Skeletal muscle tissue (tissue), 4 donors: Measurements from ENCODE around the gene DIS3. TPM values are rescaled to one million over a fixed set of nuclear protein-coding genes. Genes with fewer than 3 reads are reported as not detected.
"Not testable (repeated sequence)": the region's sequence is repeated elsewhere in the genome, so short reads cannot be mapped to it uniquely, and the experiment has no call there.

Experiments used
- H3K27ac ChIP-seq: one replicate; pipeline ENCODE4 v1.7.0; 2013; ENCODE audit warnings: mild to moderate bottlenecking, low read depth, low read length, inconsistent platforms
- H3K27me3 ChIP-seq, 3 donors: one replicate each; pipeline ENCODE4 v1.7.0; 2013; ENCODE audit warnings: low read length in 3 of 3; ENCODE audit not compliant: control insufficient read depth in 3 of 3, insufficient read depth in 3 of 3
- H3K36me3 ChIP-seq, 3 donors: one replicate each; pipeline ENCODE4 v1.7.0; 2013; ENCODE audit warnings: low read length in 3 of 3; ENCODE audit not compliant: control insufficient read depth in 3 of 3, insufficient read depth in 3 of 3
- H3K4me1 ChIP-seq, 3 donors: one replicate each; pipeline ENCODE4 v1.7.0; 2013; ENCODE audit warnings: low read length in 3 of 3, mild to moderate bottlenecking in 3 of 3; ENCODE audit not compliant: control insufficient read depth in 3 of 3, insufficient read depth in 3 of 3
- H3K4me3 ChIP-seq, 3 donors: one replicate each; pipeline ENCODE4 v1.7.0; 2013; ENCODE audit warnings: low read length in 3 of 3
- H3K9ac ChIP-seq, 3 donors: one replicate each; pipeline ENCODE4 v1.7.0; 2013; ENCODE audit warnings: low read length in 3 of 3, mild to moderate bottlenecking in 3 of 3, moderate library complexity in 2 of 3, low read depth in 1 of 3
- H3K9me3 ChIP-seq, 3 donors: one replicate each; pipeline ENCODE4 v1.7.0; 2013; ENCODE audit warnings: low read length in 3 of 3; ENCODE audit not compliant: control insufficient read depth in 3 of 3
- total RNA-seq: library from RNA; depleted of rRNA; stranded (reverse); fragments of >200 nt; gene quantifications from one replicate; pipeline ENCODE4 v1.2.3, GENCODE V29; 2014
- donor health status: Osteomylitis.

The DIS3 gene
- total RNA-seq, 1 donor from 2014 or later: 13.0 TPM

- peaks cover 3 to 41% (median 37%) of the 10 kb centered on the region in 3 donors for H3K36me3 ChIP-seq
Observed at GRCh38 chr13:72754111-72754510, 27.6 kb downstream of the DIS3 start.

GRCh38 chr13:72751220-72751619, 30.5 kb downstream of the DIS3 start:
- Histone ChIP-seq H3K36me3 (peaks cover 0 to 28% (median 22%) of the 10 kb centered on the region in 3 donors), H3K9ac (no peak overlapping the region), H3K27me3 (no peaks in the 10 kb centered on the region), H3K4me1 (no peaks in the 10 kb centered on the region), H3K27ac (no peak overlapping the region), H3K9me3 (no peaks in the 10 kb centered on the region), H3K4me3 (no peak overlapping the region)

More at GRCh38 chr13:72754111-72754510, 27.6 kb downstream of the DIS3 start:
- Histone ChIP-seq H3K4me3 (no peak overlapping the region), H3K4me1 (no peaks in the 10 kb centered on the region), H3K27me3 (no peaks in the 10 kb centered on the region), H3K9me3 (no peaks in the 10 kb centered on the region), H3K27ac (no peak overlapping the region), H3K9ac (no peak overlapping the region)

- H3K4me3 ChIP-seq: no peak overlapping the region
- H3K36me3 ChIP-seq: peaks cover 0 to 23% (median 9%) of the 10 kb centered on the region in 3 donors
- no peaks in the 10 kb centered on the region for H3K27me3 ChIP-seq
- no peak overlapping the region for H3K27ac ChIP-seq
- no peaks in the 10 kb centered on the region for H3K4me1 ChIP-seq
- no peak overlapping the region for H3K9ac ChIP-seq
- H3K9me3 ChIP-seq: no peaks in the 10 kb centered on the region
Observed at GRCh38 chr13:72745260-72745659, 36.4 kb downstream of the DIS3 start.

- no peak overlapping the region for H3K4me3 ChIP-seq
- peaks cover 0 to 10% (median 4%) of the 10 kb centered on the region in 3 donors for H3K36me3 ChIP-seq
- no peak overlapping the region for H3K27ac ChIP-seq
- no peaks in the 10 kb centered on the region for H3K4me1 ChIP-seq
- H3K27me3 ChIP-seq: no peaks in the 10 kb centered on the region
- H3K9me3 ChIP-seq: no peaks in the 10 kb centered on the region
- no peak overlapping the region for H3K9ac ChIP-seq
Observed at GRCh38 chr13:72740015-72740414, 41.7 kb downstream of the DIS3 start.

- Histone ChIP-seq H3K36me3 (peaks cover 0 to 4% (median 0%) of the 10 kb centered on the region in 3 donors), H3K4me3 (no peak overlapping the region), H3K27me3 (no peaks in the 10 kb centered on the region), H3K4me1 (no peaks in the 10 kb centered on the region), H3K9me3 (no peaks in the 10 kb centered on the region), H3K27ac (no peak overlapping the region), H3K9ac (no peak overlapping the region)
Observed at GRCh38 chr13:72737033-72737432, 44.7 kb downstream of the DIS3 start.

GRCh38 chr13:72728290-72728605, 53.5 kb downstream of the DIS3 start:
- H3K9me3 ChIP-seq: no peaks in the 10 kb centered on the region
- H3K4me1 ChIP-seq: peaks cover 9 to 16% (median 14%) of the 10 kb centered on the region in 3 donors
- peak overlapping the region; percentile 90 to 92 (median 91) for H3K4me3 ChIP-seq
- H3K36me3 ChIP-seq: peaks cover 0 to 3% (median 0%) of the 10 kb centered on the region in 3 donors
- peak overlapping the region; percentile 69 to 85 (median 79) for H3K9ac ChIP-seq
- no peaks in the 10 kb centered on the region for H3K27me3 ChIP-seq
- H3K27ac ChIP-seq: peak overlapping the region; percentile 36

- peak within 1 kb of the TSS; percentile 36 for H3K27ac ChIP-seq
- H3K27me3 ChIP-seq: no peaks in the 10 kb centered on the region
- H3K4me3 ChIP-seq: peak within 1 kb of the TSS; percentile 90 to 92 (median 91)
- H3K36me3 ChIP-seq: no peaks in the 10 kb centered on the region
- peak within 1 kb of the TSS; percentile 84 to 88 (median 86) for H3K9ac ChIP-seq
- H3K4me1 ChIP-seq: peaks cover 9 to 16% (median 14%) of the 10 kb centered on the region in 3 donors
- no peaks in the 10 kb centered on the region for H3K9me3 ChIP-seq
Observed at GRCh38 chr13:72727417-72728289, 54.0 kb downstream of the DIS3 start, which contains the start of the genes BORA and MZT1. BORA (plus strand) TSS chr13:72727923; CDS start chr13:72728941, 1,018 bp downstream. MZT1 (minus strand) TSS chr13:72727629; CDS start chr13:72727602, 27 bp downstream.

GRCh38 chr13:72726726-72727416, 54.8 kb downstream of the DIS3 start:
- Histone ChIP-seq H3K27ac (peak overlapping the region; percentile 30), H3K4me1 (peaks cover 9 to 16% (median 14%) of the 10 kb centered on the region in 3 donors), H3K36me3 (no peaks in the 10 kb centered on the region), H3K9me3 (no peaks in the 10 kb centered on the region), H3K9ac (peak overlapping the region; percentile 84 to 88 (median 86)), H3K4me3 (peak overlapping the region; percentile 90 to 92 (median 91)), H3K27me3 (no peaks in the 10 kb centered on the region)

- H3K4me3 ChIP-seq, H3K36me3 ChIP-seq, H3K27ac ChIP-seq, H3K9me3 ChIP-seq, H3K27me3 ChIP-seq: not testable (repeated sequence)
- Histone ChIP-seq H3K9ac (peak overlapping the region in 1 of 3 donors; percentile 88), H3K4me1 (peaks cover 9 to 16% (median 14%) of the 10 kb centered on the region in 3 donors)
Observed at GRCh38 chr13:72726185-72726584, 55.5 kb downstream of the DIS3 start.

GRCh38 chr13:72716776-72717175, 64.9 kb downstream of the DIS3 start:
- no peaks in the 10 kb centered on the region for H3K4me1 ChIP-seq
- no peaks in the 10 kb centered on the region for H3K9me3 ChIP-seq
- no peak overlapping the region for H3K9ac ChIP-seq
- no peaks in the 10 kb centered on the region for H3K27me3 ChIP-seq
- peaks cover 0 to 15% (median 11%) of the 10 kb centered on the region in 3 donors for H3K36me3 ChIP-seq
- no peak overlapping the region for H3K4me3 ChIP-seq
- no peak overlapping the region for H3K27ac ChIP-seq
